Measurements from ENCODE around the gene IRF2BP2.

GRCh38 chr1:234645964-234646363 lies 36.0 kb upstream of the IRF2BP2 start:
- TF ChIP-seq CTCF (IDR thresholded peaks at IDR 0.05; ENCODE audit: low read length) (no peak), EZH2 (optimal IDR thresholded peaks at IDR 0.05; ENCODE audit: low read depth, low read length) (no peak), EZH2phosphoT487 (IDR thresholded peaks at IDR 0.05; ENCODE audit: low read length) (no peak)
